ENCODE results near the gene F2RL1. TPM values are rescaled to one million over a fixed set of nuclear protein-coding genes. Genes with fewer than 3 reads are reported as not detected.
"Not testable (repeated sequence)": the region's sequence is repeated elsewhere in the genome, so short reads cannot be mapped to it uniquely, and the experiment has no call there.

The F2RL1 gene
- total RNA-seq, 2 experiments from 2014 or later = not detected

DNA sequence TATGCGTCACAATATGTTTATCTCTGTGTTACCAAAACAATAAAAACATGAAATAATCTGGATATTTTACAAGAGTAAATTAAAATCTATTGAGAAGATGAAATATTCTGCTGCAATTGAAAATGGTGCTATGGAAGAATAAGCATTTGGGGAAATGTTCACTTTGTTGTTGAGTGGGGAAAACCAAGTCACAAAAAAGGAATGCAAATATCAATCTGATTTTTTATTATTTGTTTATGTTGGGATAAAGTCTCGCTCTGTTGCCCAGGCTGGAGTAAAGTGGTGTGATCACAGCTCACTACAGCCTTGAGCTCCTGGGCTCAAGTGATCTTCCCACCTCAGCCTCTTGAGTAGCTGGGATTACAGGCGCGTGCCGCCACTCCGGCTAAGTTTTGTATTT is 8.6 kb upstream of the F2RL1 start:
- Histone ChIP-seq H3K4me3 (ENCODE audit: low read depth, low read length, poor library complexity, severe bottlenecking) (no peak overlapping the region), H3K36me3 (ENCODE audit: insufficient read depth, low read length) (no peaks in the 10 kb centered on the region), H3K27ac (ENCODE audit: low read depth, low read length, poor library complexity, severe bottlenecking) (no peak overlapping the region), H2AFZ (ENCODE audit: low read length) (no peak overlapping the region), H3K9me2 (ENCODE audit: insufficient read depth, low read length) (no peaks in the 10 kb centered on the region), H3K79me2 (ENCODE audit: insufficient read depth, low read depth, low read length) (no peaks in the 10 kb centered on the region), H3K4me1 (ENCODE audit: insufficient read depth, low read length, poor library complexity, severe bottlenecking) (no peaks in the 10 kb centered on the region), H3K4me2 (ENCODE audit: low read length) (no peak overlapping the region), H4K20me1 (ENCODE audit: insufficient read depth, low read length) (no peaks in the 10 kb centered on the region), H3K9me3 (ENCODE audit: low read length) (no peaks in the 10 kb centered on the region)
- DNase-seq (ENCODE audit: low spot score) = no peak
- BruUV-seq (replicated peaks) = no TSS peak
- TF ChIP-seq EZH2phosphoT487 (IDR thresholded peaks at IDR 0.05; ENCODE audit: borderline replicate concordance, low read depth, low read length) = no peak
- no peak for TF ChIP-seq CTCF (conservative IDR thresholded peaks at IDR 0.05; ENCODE audit: low read length)
- CTCF ChIA-PET (ENCODE audit: unreplicated experiment) = no interaction called here
- intact Hi-C loops (cut with micrococcal nuclease; ENCODE audit: unreplicated experiment) = no loop called here
- POLR2A ChIA-PET = no interaction called here

DNA sequence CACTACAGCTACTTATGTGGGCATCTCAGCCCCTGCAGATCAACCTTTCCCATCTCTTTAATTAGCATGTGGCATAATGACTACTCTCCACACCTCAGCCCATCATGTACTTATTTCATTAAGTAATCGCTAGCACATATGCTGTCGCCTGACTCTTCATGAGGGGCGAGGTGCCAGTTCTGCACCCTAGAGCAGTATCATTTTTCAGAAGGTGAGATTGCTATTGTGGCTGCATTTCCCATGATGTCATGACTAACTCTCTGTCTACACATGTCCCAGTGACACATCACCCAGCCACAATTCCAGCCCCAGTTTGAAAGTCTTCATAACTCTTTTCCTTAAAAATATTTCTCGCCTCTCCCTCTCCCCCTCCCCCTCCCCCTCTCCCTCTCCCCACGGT is 7.6 kb upstream of the F2RL1 start:
- no TSS peak for BruUV-seq (replicated peaks)
- Histone ChIP-seq H3K9me3 (ENCODE audit: low read length) (no peaks in the 10 kb centered on the region), H3K9me2 (ENCODE audit: insufficient read depth, low read length) (no peaks in the 10 kb centered on the region), H3K36me3 (ENCODE audit: insufficient read depth, low read length) (no peaks in the 10 kb centered on the region), H3K4me3 (ENCODE audit: low read depth, low read length, poor library complexity, severe bottlenecking) (no peak overlapping the region), H3K4me2 (ENCODE audit: low read length) (no peak overlapping the region), H3K4me1 (ENCODE audit: insufficient read depth, low read length, poor library complexity, severe bottlenecking) (no peaks in the 10 kb centered on the region), H4K20me1 (ENCODE audit: insufficient read depth, low read length) (no peaks in the 10 kb centered on the region), H2AFZ (ENCODE audit: low read length) (no peak overlapping the region), H3K79me2 (ENCODE audit: insufficient read depth, low read depth, low read length) (no peaks in the 10 kb centered on the region), H3K27ac (ENCODE audit: low read depth, low read length, poor library complexity, severe bottlenecking) (no peak overlapping the region)
- DNase-seq (ENCODE audit: low spot score) = no peak
- no peak for TF ChIP-seq EZH2phosphoT487 (IDR thresholded peaks at IDR 0.05; ENCODE audit: borderline replicate concordance, low read depth, low read length)
- TF ChIP-seq CTCF (conservative IDR thresholded peaks at IDR 0.05; ENCODE audit: low read length) = no peak
- ChIA-PET POLR2A (no interaction called here), CTCF (ENCODE audit: unreplicated experiment) (interaction anchor here (0.5 kb wide), 1 partner anchor 1122 kb away, joined by 3 read pairs; no protein-coding TSS in a partner anchor)
- intact Hi-C loops (cut with micrococcal nuclease; ENCODE audit: unreplicated experiment) = no loop called here

- H3K4me1 ChIP-seq (ENCODE audit: insufficient read depth, low read length, poor library complexity, severe bottlenecking); POLR2A ChIA-PET; H3K36me3 ChIP-seq (ENCODE audit: insufficient read depth, low read length); DNase-seq (ENCODE audit: low spot score); H3K4me2 ChIP-seq (ENCODE audit: low read length); H3K9me3 ChIP-seq (ENCODE audit: low read length); H2AFZ ChIP-seq (ENCODE audit: low read length); H3K9me2 ChIP-seq (ENCODE audit: insufficient read depth, low read length); H3K27ac ChIP-seq (ENCODE audit: low read depth, low read length, poor library complexity, severe bottlenecking); BruUV-seq (replicated peaks); H4K20me1 ChIP-seq (ENCODE audit: insufficient read depth, low read length); H3K4me3 ChIP-seq (ENCODE audit: low read depth, low read length, poor library complexity, severe bottlenecking); H3K79me2 ChIP-seq (ENCODE audit: insufficient read depth, low read depth, low read length); intact Hi-C loops (cut with micrococcal nuclease; ENCODE audit: unreplicated experiment); CTCF ChIA-PET (ENCODE audit: unreplicated experiment): not testable (repeated sequence)
These were observed 6.6 kb upstream of the F2RL1 start for GRCh38 chr5:76812209-76812608.
